ENCODE data around the gene PDE6B.
"Not testable (repeated sequence)": the region's sequence is repeated elsewhere in the genome, so short reads cannot be mapped to it uniquely, and the experiment has no call there.

The PDE6B gene

GRCh38 chr4:683247-683897 is 58.0 kb downstream of the PDE6B start:
- DNase-seq (ENCODE audit: low read depth in 2 of 2) = no peak

- DNase-seq (ENCODE audit: low read depth in 2 of 2) = no peak
These were observed 58.7 kb downstream of the PDE6B start for GRCh38 chr4:683982-684622.

GRCh38 chr4:684623-685327 is 59.4 kb downstream of the PDE6B start:
- DNase-seq (ENCODE audit: low read depth in 2 of 2) = no peak

GRCh38 chr4:685679-686412 is 60.5 kb downstream of the PDE6B start:
- DNase-seq (ENCODE audit: low read depth in 2 of 2) = no peak

- no peak for DNase-seq (ENCODE audit: low read depth in 2 of 2)
These were observed 61.2 kb downstream of the PDE6B start for GRCh38 chr4:686413-687040.

GRCh38 chr4:687048-687970 is 61.9 kb downstream of the PDE6B start:
- no peak for DNase-seq (ENCODE audit: low read depth in 2 of 2)

- DNase-seq (ENCODE audit: low read depth in 2 of 2) = no peak
These were observed 62.8 kb downstream of the PDE6B start for GRCh38 chr4:687971-688853.

- no peak for DNase-seq (ENCODE audit: low read depth in 2 of 2)
These were observed 63.7 kb downstream of the PDE6B start, which contains the start of gene SLC49A3 for GRCh38 chr4:688854-689681. Gene SLC49A3 (minus strand): TSS chr4:689151. CDS start chr4:689127, 24 bp downstream.

- no peak for DNase-seq (ENCODE audit: low read depth in 2 of 2)
These were observed 64.3 kb downstream of the PDE6B start for GRCh38 chr4:689723-690122.

GRCh38 chr4:692771-693554 is 67.6 kb downstream of the PDE6B start:
- no peak for DNase-seq (ENCODE audit: low read depth in 2 of 2)

GRCh38 chr4:694341-694940 is 69.1 kb downstream of the PDE6B start:
- DNase-seq (ENCODE audit: low read depth in 2 of 2) = not testable (repeated sequence)

- DNase-seq (ENCODE audit: low read depth in 2 of 2) = no peak
These were observed 74.6 kb downstream of the PDE6B start for GRCh38 chr4:699816-700580.

GRCh38 chr4:700587-701264 is 75.4 kb downstream of the PDE6B start:
- DNase-seq (ENCODE audit: low read depth in 2 of 2) = no peak

- DNase-seq (ENCODE audit: low read depth in 2 of 2) = no peak
These were observed 77.3 kb downstream of the PDE6B start for GRCh38 chr4:702618-703048.

- no peak for DNase-seq (ENCODE audit: low read depth in 2 of 2)
These were observed 78.2 kb downstream of the PDE6B start for GRCh38 chr4:703336-704197.
